Right lobe of liver (tissue), 6 donors: ENCODE measurements around the gene GPA33. TPM values are rescaled to one million over a fixed set of nuclear protein-coding genes. Genes with fewer than 3 reads are reported as not detected.

Experiments
- ATAC-seq, 4 donors: fragments of 200-7000 bp; cut with Tn5 transposase; one replicate each; pipeline ENCODE4 v1.9.1; 2020; ENCODE audit warnings: mild to moderate bottlenecking in 4 of 4, moderate library complexity in 4 of 4
- DNase-seq, 3 donors: peaks; one replicate each; pipeline ENCODE4 v3.0.0-alpha.2; 2020
- H3K27ac ChIP-seq, 3 donors: fragments of 200-600 bp; one replicate each; pipeline ENCODE4 v1.8.0; 2022
- H3K27me3 ChIP-seq, 2 donors: fragments of 200-600 bp; one replicate each; pipeline ENCODE4 v1.8.0; 2022
- H3K36me3 ChIP-seq, 4 donors: fragments of 200-600 bp; sonication (generic) in 1 of 4; one replicate each; pipeline versions ENCODE4 v1.5.1 to v1.8.0; 2017 to 2022; ENCODE audit warnings: control low read depth in 1 of 4
- H3K4me1 ChIP-seq, 4 donors: fragments of 200-600 bp; sonication (generic) in 1 of 4; one replicate each; pipeline versions ENCODE4 v1.5.1 to v1.8.0; 2017 to 2022; ENCODE audit warnings: control low read depth in 1 of 4
- H3K4me3 ChIP-seq, 3 donors: fragments of 200-600 bp; one replicate each; pipeline ENCODE4 v1.8.0; 2022
- H3K9me3 ChIP-seq, 4 donors: fragments of 200-600 bp; sonication (generic) in 1 of 4; one replicate each; pipeline versions ENCODE4 v1.5.1 to v1.8.0; 2017 to 2022; ENCODE audit warnings: control low read depth in 1 of 4
- POLR2A ChIP-seq: fragments of 450-650 bp; IDR thresholded peaks from one replicate; pipeline ENCODE4 v1.6.1; 2017; ENCODE audit warnings: antibody characterized with exemption, mild to moderate bottlenecking
- WGBS: methylation state at CpG from one replicate; pipeline ENCODE4 v1.1.6; 2018; ENCODE audit warnings: low coverage, low lambda C conversion rate; ENCODE audit not compliant: insufficient coverage; ENCODE audit errors: missing lambda C conversion rate; 5-methylcytosine and 5-hydroxymethylcytosine counted together
- intact Hi-C, 2 donors: fragments of 100-400 bp; cut with DNase I; formaldehyde crosslinking; loops; one replicate each; pipeline versions ENCODE4 v1.11.2 to v1.14.1; 2022
- total RNA-seq, 6 experiments: library from RNA; depleted of rRNA in 2 of 6; stranded (reverse); fragments of >200 nt in 2 of 6; fragmentation: NEBNext Ultra II Directional in 3 of 6; extraction: Animal tissue kit (Norgen Biotek cat#: 25700) in 3 of 6; gene quantifications; one replicate each; pipeline versions ENCODE4 v1.1.0 to v1.2.4, GENCODE V29; 2016 to 2023
- TF ChIP-seq, protein P1 (sequence below), 4 donors: fragments of 200-600 bp in 3 of 4; fragments of 450-650 bp in 1 of 4; IDR thresholded peaks; one replicate each; pipeline versions ENCODE4 v1.5.1 to v1.8.0; 2016 to 2022; ENCODE audit warnings: antibody characterized with exemption in 4 of 4, mild to moderate bottlenecking in 2 of 4
- donor health status: DM: no; HTN: yes; CAD: no.
- donor health status: DM: no; HTN: no; CAD: no.
- donor health status: DM: no; HTN: no; CAD: no.
- donor health status: DM: no; HTN: yes; CAD: no.
- donor health status: DM: no; HTN: yes; CAD: no.

The GPA33 gene
- total RNA-seq, 6 experiments from 2014 or later, result 0.12 TPM; not detected in 5

DNA sequence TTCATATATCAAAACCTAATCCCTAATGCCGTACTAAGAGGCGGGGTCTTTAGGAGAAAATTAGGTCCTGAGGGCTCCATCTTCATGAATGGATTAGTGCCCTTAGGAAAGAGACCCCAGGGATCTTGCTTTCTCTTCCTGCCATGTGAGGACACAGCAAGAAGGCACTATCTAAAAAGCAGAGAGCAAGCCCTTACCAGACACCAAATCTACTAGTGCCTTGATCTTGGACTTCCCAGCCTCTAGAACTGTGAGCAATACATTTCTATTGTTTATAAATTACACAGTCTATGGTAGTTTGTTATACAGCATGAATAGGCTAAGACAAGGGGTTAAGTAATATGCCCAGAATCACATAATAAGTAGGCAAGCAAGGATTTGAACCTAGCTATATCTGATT lies 46.6 kb upstream of the GPA33 start:
- TF ChIP-seq POLR2A, result no peak
- TF ChIP-seq, protein P1, sequence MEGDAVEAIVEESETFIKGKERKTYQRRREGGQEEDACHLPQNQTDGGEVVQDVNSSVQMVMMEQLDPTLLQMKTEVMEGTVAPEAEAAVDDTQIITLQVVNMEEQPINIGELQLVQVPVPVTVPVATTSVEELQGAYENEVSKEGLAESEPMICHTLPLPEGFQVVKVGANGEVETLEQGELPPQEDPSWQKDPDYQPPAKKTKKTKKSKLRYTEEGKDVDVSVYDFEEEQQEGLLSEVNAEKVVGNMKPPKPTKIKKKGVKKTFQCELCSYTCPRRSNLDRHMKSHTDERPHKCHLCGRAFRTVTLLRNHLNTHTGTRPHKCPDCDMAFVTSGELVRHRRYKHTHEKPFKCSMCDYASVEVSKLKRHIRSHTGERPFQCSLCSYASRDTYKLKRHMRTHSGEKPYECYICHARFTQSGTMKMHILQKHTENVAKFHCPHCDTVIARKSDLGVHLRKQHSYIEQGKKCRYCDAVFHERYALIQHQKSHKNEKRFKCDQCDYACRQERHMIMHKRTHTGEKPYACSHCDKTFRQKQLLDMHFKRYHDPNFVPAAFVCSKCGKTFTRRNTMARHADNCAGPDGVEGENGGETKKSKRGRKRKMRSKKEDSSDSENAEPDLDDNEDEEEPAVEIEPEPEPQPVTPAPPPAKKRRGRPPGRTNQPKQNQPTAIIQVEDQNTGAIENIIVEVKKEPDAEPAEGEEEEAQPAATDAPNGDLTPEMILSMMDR (IDR thresholded peaks at IDR 0.05), result no peak
- Histone ChIP-seq H3K4me1 (no peaks in the 10 kb centered on the region), H3K36me3 (no peaks in the 10 kb centered on the region), H3K4me3 (no peak overlapping the region), H3K27me3 (no peaks in the 10 kb centered on the region), H3K9me3 (no peaks in the 10 kb centered on the region), H3K27ac (no peak overlapping the region)
- DNase-seq (no peak), ATAC-seq (no peak)
- intact Hi-C loops, result no loop called here
- WGBS, result 48% methylated on average over 2 of the region's 2 CpGs

DNA sequence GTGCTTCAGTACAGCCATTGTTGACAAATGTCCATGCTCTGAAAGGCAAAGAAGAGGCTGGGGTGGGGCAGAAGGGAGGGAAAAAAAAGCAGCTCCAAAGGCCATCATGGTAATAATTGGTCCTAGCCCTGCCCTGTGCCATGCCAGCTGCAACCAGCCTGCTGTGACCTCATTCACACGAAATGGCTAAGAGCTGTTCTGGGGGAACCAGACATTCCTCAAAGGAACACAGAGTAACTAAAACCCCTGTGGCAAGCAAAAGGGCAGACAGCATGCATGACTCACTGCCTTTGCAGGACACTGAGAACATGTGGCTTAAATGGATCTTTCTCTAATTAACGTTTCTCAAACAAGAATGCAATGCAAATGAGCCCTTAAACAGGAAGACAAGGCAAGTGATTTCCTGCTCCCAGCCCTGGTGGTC lies 46.0 kb upstream of the GPA33 start:
- no peak overlapping the region for H3K27ac ChIP-seq
- intact Hi-C loops, result no loop called here
- H3K4me1 ChIP-seq, result no peaks in the 10 kb centered on the region

DNA sequence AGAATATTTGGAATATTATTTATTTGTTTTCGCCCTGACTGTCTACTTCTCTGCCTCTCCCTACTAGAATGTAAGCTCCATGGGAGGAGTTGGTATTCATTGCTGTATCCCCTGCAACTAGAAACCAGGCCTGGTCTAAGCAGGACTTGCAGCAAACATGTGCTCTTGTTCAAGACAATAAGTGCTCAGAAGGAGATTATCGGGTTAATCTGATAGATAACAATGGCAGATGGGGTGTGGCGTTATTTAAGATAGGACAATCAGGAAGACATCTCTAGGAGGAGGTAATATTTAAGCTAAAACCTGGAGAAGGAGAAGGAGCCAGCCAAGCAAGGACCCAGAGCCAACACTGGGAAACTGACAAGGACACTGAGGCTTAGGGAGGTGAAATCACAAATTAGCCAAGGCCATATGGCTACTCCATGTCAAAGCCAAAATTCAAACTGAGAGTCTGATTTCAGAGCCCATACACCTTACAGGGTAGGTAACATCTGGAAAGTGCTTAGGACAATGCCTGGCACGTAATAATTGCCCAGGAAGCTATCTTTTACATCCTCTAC lies 45.2 kb upstream of the GPA33 start:
- no peak overlapping the region for H3K4me3 ChIP-seq
- intact Hi-C loops, result no loop called here
- no peaks in the 10 kb centered on the region for H3K4me1 ChIP-seq
- ATAC-seq, result no peak
- 43% methylated on average over 4 of the region's 4 CpGs for WGBS
- H3K36me3 ChIP-seq, result no peaks in the 10 kb centered on the region
- no peaks in the 10 kb centered on the region for H3K27me3 ChIP-seq
- H3K27ac ChIP-seq, result no peak overlapping the region
- H3K9me3 ChIP-seq, result no peaks in the 10 kb centered on the region
- TF ChIP-seq, protein P1 (IDR thresholded peaks at IDR 0.05), result no peak
- no peak for TF ChIP-seq POLR2A
- DNase-seq, result no peak

More for the DNA sequence above, 46.0 kb upstream of the GPA33 start:
- no peak overlapping the region for H3K4me3 ChIP-seq
- no peaks in the 10 kb centered on the region for H3K9me3 ChIP-seq
- no peaks in the 10 kb centered on the region for H3K27me3 ChIP-seq
- DNase-seq, result no peak
- H3K36me3 ChIP-seq, result no peaks in the 10 kb centered on the region
- TF ChIP-seq, protein P1 (IDR thresholded peaks at IDR 0.05), result no peak
- no peak for TF ChIP-seq POLR2A
- 19% methylated on average over 2 of the region's 2 CpGs for WGBS
- ATAC-seq, result no peak

DNA sequence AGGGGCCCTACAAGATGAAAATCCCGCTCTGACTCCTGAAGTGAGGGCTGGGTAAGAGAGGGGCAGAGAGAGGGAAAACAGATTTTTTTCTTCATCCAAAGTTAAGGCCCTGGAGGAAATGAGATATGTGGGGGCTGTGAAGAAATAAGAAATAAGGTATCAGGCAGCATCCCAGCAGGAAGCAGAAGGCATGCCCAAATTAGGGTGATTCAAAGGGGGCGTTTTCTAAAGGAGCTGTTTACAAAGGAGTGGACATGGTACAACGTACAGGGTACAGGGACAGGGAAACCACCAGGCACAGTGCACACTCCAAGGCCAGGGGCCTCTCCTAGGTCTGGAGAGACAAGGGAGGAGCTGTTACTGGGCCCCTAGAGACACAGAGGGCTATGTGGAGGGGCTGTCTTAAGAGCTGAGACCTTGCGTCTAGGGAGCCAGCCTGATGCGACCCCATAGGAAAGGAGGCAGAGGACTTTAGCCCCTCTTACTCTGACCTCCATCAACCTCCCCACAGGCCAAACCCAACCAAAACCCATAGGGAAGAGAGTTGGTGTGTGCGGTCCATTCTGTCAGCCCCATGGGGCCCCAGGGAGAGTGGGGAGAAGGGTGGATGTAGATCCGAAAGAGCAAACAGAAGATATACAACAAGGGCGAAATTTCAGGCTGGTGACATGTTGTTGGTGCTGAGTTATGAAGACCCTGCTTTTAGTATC lies 42.3 kb upstream of the GPA33 start:
- 52% methylated on average over 7 of the region's 8 CpGs for WGBS
- intact Hi-C loops, result no loop called here
- H3K9me3 ChIP-seq, result no peaks in the 10 kb centered on the region
- no peaks in the 10 kb centered on the region for H3K36me3 ChIP-seq
- H3K27me3 ChIP-seq, result no peaks in the 10 kb centered on the region
- DNase-seq (no peak), ATAC-seq (no peak)
- TF ChIP-seq, protein P1 (IDR thresholded peaks at IDR 0.05), result no peak
- TF ChIP-seq POLR2A, result no peak
- H3K4me1 ChIP-seq, result no peaks in the 10 kb centered on the region
- no peak overlapping the region for H3K27ac ChIP-seq
- H3K4me3 ChIP-seq, result no peak overlapping the region
